H9 (cell line): ENCODE results near the gene CCBE1. TPM values are rescaled to one million over a fixed set of nuclear protein-coding genes. Genes with fewer than 3 reads are reported as not detected.

Source experiments
- DNase-seq: peaks from one replicate; pipeline ENCODE4 v3.0.0-alpha.2; 2017
- H2AFZ ChIP-seq: one replicate; pipeline ENCODE4 v1.6.1; 2013; ENCODE audit warnings: mild to moderate bottlenecking, low read length, control low read depth, moderate library complexity
- H2AK5ac ChIP-seq: 2 replicates; pipeline ENCODE4 v1.6.1; 2013; ENCODE audit warnings: low read length, control low read depth, mixed read lengths; ENCODE audit not compliant: insufficient read length
- H2BK120ac ChIP-seq: one replicate; pipeline ENCODE4 v1.6.1; 2013; ENCODE audit warnings: low read depth, mild to moderate bottlenecking, low read length, control low read depth, inconsistent platforms; ENCODE audit not compliant: poor library complexity, severe bottlenecking
- H2BK12ac ChIP-seq: 2 replicates; pipeline ENCODE4 v1.6.1; 2013; ENCODE audit warnings: low read length, control low read depth, mixed read lengths, low read depth; ENCODE audit not compliant: insufficient read length
- H2BK15ac ChIP-seq: 2 replicates; pipeline ENCODE4 v1.6.1; 2013; ENCODE audit warnings: low read depth, low read length, control low read depth
- H2BK20ac ChIP-seq: one replicate; pipeline ENCODE4 v1.6.1; 2013; ENCODE audit warnings: low read depth, mild to moderate bottlenecking, low read length, control low read depth, inconsistent platforms; ENCODE audit not compliant: poor library complexity, severe bottlenecking
- H2BK5ac ChIP-seq: 2 replicates; pipeline ENCODE4 v1.6.1; 2013; ENCODE audit warnings: low read length, control low read depth, mixed read lengths; ENCODE audit not compliant: insufficient read length
- H3K14ac ChIP-seq: 2 replicates; pipeline ENCODE4 v1.6.1; 2013; ENCODE audit warnings: low read length, control low read depth; ENCODE audit not compliant: insufficient read depth
- H3K18ac ChIP-seq: 2 replicates; pipeline ENCODE4 v1.6.1; 2013; ENCODE audit warnings: low read depth, mild to moderate bottlenecking, mixed read lengths, low read length, control low read depth; ENCODE audit not compliant: insufficient read length
- H3K23ac ChIP-seq: 2 replicates; pipeline ENCODE4 v1.6.1; 2013; ENCODE audit warnings: low read length, control low read depth, mixed read lengths, low read depth; ENCODE audit not compliant: insufficient read length
- H3K23me2 ChIP-seq: 2 replicates; pipeline ENCODE4 v1.6.1; 2013; ENCODE audit warnings: low read depth, mild to moderate bottlenecking, mixed read lengths, low read length, control low read depth; ENCODE audit not compliant: insufficient read length, poor library complexity, severe bottlenecking
- H3K27ac ChIP-seq: 2 replicates; pipeline ENCODE4 v1.5.1; 2013; ENCODE audit warnings: low read length, control low read depth, mixed read lengths, low read depth; ENCODE audit not compliant: insufficient read length
- H3K27me3 ChIP-seq: 2 replicates; pipeline ENCODE4 v1.6.1; 2013; ENCODE audit warnings: low read length, control low read depth, inconsistent platforms; ENCODE audit not compliant: insufficient read depth
- H3K4ac ChIP-seq: 2 replicates; pipeline ENCODE4 v1.6.1; 2013; ENCODE audit warnings: low read depth, mild to moderate bottlenecking, control low read depth, inconsistent platforms, low read length, moderate library complexity
- H3K4me1 ChIP-seq: 2 replicates; pipeline ENCODE4 v1.6.1; 2013; ENCODE audit warnings: low read length, control low read depth, inconsistent platforms; ENCODE audit not compliant: insufficient read depth
- H3K4me2 ChIP-seq: 2 replicates; pipeline ENCODE4 v1.6.1; 2013; ENCODE audit warnings: low read length, control low read depth, mixed read lengths; ENCODE audit not compliant: insufficient read length, insufficient read depth
- H3K56ac ChIP-seq: 2 replicates; pipeline ENCODE4 v1.6.1; 2013; ENCODE audit warnings: low read depth, mild to moderate bottlenecking, mixed read lengths, low read length, control low read depth; ENCODE audit not compliant: insufficient read length
- H3K79me1 ChIP-seq: 2 replicates; pipeline ENCODE4 v1.6.1; 2013; ENCODE audit warnings: low read depth, mild to moderate bottlenecking, moderate library complexity, low read length, control low read depth, inconsistent platforms; ENCODE audit not compliant: insufficient read depth, poor library complexity, severe bottlenecking
- H3K79me2 ChIP-seq: 2 replicates; pipeline ENCODE4 v1.6.1; 2013; ENCODE audit warnings: low read length, control low read depth, inconsistent platforms; ENCODE audit not compliant: insufficient read depth
- H3K9ac ChIP-seq: 2 replicates; pipeline ENCODE4 v1.6.1; 2013; ENCODE audit warnings: low read length, control low read depth, mixed read lengths; ENCODE audit not compliant: insufficient read length; ENCODE audit errors: extremely low read depth
- H3K9me3 ChIP-seq: one replicate; pipeline ENCODE4 v1.6.1; 2013; ENCODE audit warnings: low read depth, low read length, inconsistent platforms; ENCODE audit not compliant: control insufficient read depth
- H3T11ph ChIP-seq: one replicate; pipeline ENCODE4 v1.6.1; 2013; ENCODE audit warnings: mild to moderate bottlenecking, low read length, control low read depth, inconsistent platforms
- H4K20me1 ChIP-seq: one replicate; pipeline ENCODE4 v1.6.1; 2013; ENCODE audit not compliant: control insufficient read depth, insufficient read length, insufficient read depth
- H4K5ac ChIP-seq: 2 replicates; pipeline ENCODE4 v1.6.1; 2013; ENCODE audit warnings: low read depth, mild to moderate bottlenecking, mixed read lengths, low read length, control low read depth; ENCODE audit not compliant: insufficient read length
- H4K8ac ChIP-seq: replicated peaks from 2 replicates; pipeline ENCODE4 v1.6.1; 2013; ENCODE audit warnings: low read length, control low read depth, mixed read lengths, low read depth; ENCODE audit not compliant: insufficient read length
- H4K91ac ChIP-seq: 2 replicates; pipeline ENCODE4 v1.6.1; 2013; ENCODE audit warnings: low read depth, mild to moderate bottlenecking, moderate library complexity, mixed read lengths, low read length, control low read depth; ENCODE audit not compliant: insufficient read length
- H3K27ac Mint-ChIP-seq, 3 experiments: 2 replicates in 2 of 3; 3 replicates in 1 of 3; pipeline ENCODE4 v1.8.0; 2020 to 2021; ENCODE audit warnings: mixed read lengths in 3 of 3, mild to moderate bottlenecking in 1 of 3, moderate library complexity in 1 of 3
- H3K27me3 Mint-ChIP-seq: 2 replicates; pipeline ENCODE4 v1.8.0; 2021; ENCODE audit warnings: low read depth, mild to moderate bottlenecking, moderate library complexity, mixed read lengths
- H3K36me3 Mint-ChIP-seq, 3 experiments: 2 replicates in 2 of 3; 3 replicates in 1 of 3; pipeline ENCODE4 v1.8.0; 2020 to 2021; ENCODE audit warnings: low read depth in 3 of 3, mixed read lengths in 3 of 3; ENCODE audit not compliant: insufficient read depth in 1 of 3
- H3K4me1 Mint-ChIP-seq, 2 experiments: 2 replicates each; pipeline ENCODE4 v1.8.0; 2020; ENCODE audit warnings: mixed read lengths in 2 of 2
- H3K4me3 Mint-ChIP-seq, 2 experiments: 2 replicates in 1 of 2; 3 replicates in 1 of 2; pipeline ENCODE4 v1.8.0; 2020 to 2021; ENCODE audit warnings: mild to moderate bottlenecking in 2 of 2, mixed read lengths in 2 of 2, moderate library complexity in 1 of 2
- H3K9me3 Mint-ChIP-seq, 2 experiments: 2 replicates in 1 of 2; 3 replicates in 1 of 2; pipeline ENCODE4 v1.8.0; 2020; ENCODE audit warnings: mild to moderate bottlenecking in 2 of 2, mixed read lengths in 2 of 2, moderate library complexity in 1 of 2
- WGBS: extraction: QIAGEN DNeasy Blood & Tissue Kit; methylation state at CpG from one replicate; pipeline ENCODE4 v1.1.7; 2013; ENCODE audit warnings: missing lambda C conversion rate, low lambda C conversion rate, mixed read lengths; ENCODE audit not compliant: insufficient read length; ENCODE audit errors: extremely low coverage; 5-methylcytosine and 5-hydroxymethylcytosine counted together
- total RNA-seq: library from RNA; stranded (reverse); gene quantifications from 2 replicates; pipeline ENCODE4 v1.2.1, GENCODE V29; 2021
- TF ChIP-seq, protein P1 (sequence below): fragments of 200-600 bp; sonication (generic); conservative IDR thresholded peaks from 3 replicates; pipeline ENCODE4 v1.8.0; 2021; ENCODE audit warnings: antibody characterized with exemption, mild to moderate bottlenecking

The CCBE1 gene
- total RNA-seq, 1 experiment from 2014 or later = 0.39 TPM

DNA sequence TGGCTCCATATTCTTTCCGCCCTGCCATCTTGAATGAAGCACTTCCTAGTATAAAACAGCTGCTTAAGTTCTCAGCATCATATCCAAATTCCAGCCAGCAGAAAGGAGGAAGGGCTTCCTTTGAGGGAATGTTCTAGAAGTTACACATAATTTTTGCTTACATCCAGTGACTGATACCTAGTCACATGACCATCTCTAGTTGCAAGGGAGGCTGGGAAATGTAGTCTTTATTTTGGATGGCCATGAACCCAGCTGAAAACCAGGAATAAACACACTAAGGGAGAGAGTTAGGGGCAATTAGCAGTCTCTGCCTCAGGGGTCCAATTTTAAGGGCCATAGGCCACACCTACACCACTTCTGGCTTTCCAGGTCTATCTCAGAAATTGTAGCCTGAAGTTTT, 280.4 kb downstream of the CCBE1 start:
- Histone ChIP-seq H3K14ac (no peak overlapping the region), H2BK20ac (no peak overlapping the region), H3K4me1 (no peaks in the 10 kb centered on the region), H3K9me3 (no peaks in the 10 kb centered on the region), H3K4ac (no peak overlapping the region), H2AFZ (peak overlapping the region; percentile 86), H2BK15ac (no peak overlapping the region), H2BK5ac (no peak overlapping the region), H3K23ac (no peak overlapping the region), H3K18ac (no peak overlapping the region), H2BK12ac (no peak overlapping the region), H3K79me1 (no peaks in the 10 kb centered on the region), H3K23me2 (no peaks in the 10 kb centered on the region), H4K5ac (no peak overlapping the region), H4K20me1 (no peaks in the 10 kb centered on the region), H3K9ac (no peak overlapping the region), H4K91ac (no peak overlapping the region), H4K8ac (no peak overlapping the region), H3K27ac (no peak overlapping the region), H3T11ph (no peak overlapping the region), H2BK120ac (no peak overlapping the region), H3K4me2 (no peak overlapping the region), H3K56ac (no peak overlapping the region), H3K79me2 (no peaks in the 10 kb centered on the region), H2AK5ac (no peak overlapping the region), H3K27me3 (no peaks in the 10 kb centered on the region)
- Mint-ChIP-seq H3K36me3 (no peaks in the 10 kb centered on the region), H3K4me3 (no peak overlapping the region), H3K27me3 (peaks cover 6% of the 10 kb centered on the region), H3K4me1 (no peaks in the 10 kb centered on the region; a peak in 1 of 4 replicates), H3K27ac (no peak overlapping the region), H3K9me3 (peaks cover 0 to 3% of the 10 kb centered on the region in 2 experiments; a peak in 1 of 5 replicates)
- no peak for DNase-seq
- TF ChIP-seq, protein P1, sequence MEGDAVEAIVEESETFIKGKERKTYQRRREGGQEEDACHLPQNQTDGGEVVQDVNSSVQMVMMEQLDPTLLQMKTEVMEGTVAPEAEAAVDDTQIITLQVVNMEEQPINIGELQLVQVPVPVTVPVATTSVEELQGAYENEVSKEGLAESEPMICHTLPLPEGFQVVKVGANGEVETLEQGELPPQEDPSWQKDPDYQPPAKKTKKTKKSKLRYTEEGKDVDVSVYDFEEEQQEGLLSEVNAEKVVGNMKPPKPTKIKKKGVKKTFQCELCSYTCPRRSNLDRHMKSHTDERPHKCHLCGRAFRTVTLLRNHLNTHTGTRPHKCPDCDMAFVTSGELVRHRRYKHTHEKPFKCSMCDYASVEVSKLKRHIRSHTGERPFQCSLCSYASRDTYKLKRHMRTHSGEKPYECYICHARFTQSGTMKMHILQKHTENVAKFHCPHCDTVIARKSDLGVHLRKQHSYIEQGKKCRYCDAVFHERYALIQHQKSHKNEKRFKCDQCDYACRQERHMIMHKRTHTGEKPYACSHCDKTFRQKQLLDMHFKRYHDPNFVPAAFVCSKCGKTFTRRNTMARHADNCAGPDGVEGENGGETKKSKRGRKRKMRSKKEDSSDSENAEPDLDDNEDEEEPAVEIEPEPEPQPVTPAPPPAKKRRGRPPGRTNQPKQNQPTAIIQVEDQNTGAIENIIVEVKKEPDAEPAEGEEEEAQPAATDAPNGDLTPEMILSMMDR = no peak
- no CpG with 5 or more reads among the region's 1 CpG for WGBS
